ENCODE results near the gene TAAR9.
A peak's percentile ranks its signal among the peaks of the same experiment; 100 is the strongest.
"Not testable (repeated sequence)": the region's sequence is repeated elsewhere in the genome, so short reads cannot be mapped to it uniquely, and the experiment has no call there.

The TAAR9 gene

GRCh38 chr6:132515386-132515785 lies 22.7 kb upstream of the TAAR9 start:
- DNase-seq (ENCODE audit: low read depth in 2 of 2), result no peak

GRCh38 chr6:132520953-132521352 lies 17.1 kb upstream of the TAAR9 start:
- DNase-seq (ENCODE audit: low read depth in 2 of 2), result no peak

GRCh38 chr6:132524646-132525045 lies 13.4 kb upstream of the TAAR9 start:
- no peak for DNase-seq (ENCODE audit: low read depth in 2 of 2)

- no peak for DNase-seq (ENCODE audit: low read depth in 2 of 2)
These were observed 12.2 kb upstream of the TAAR9 start for GRCh38 chr6:132525866-132526265.

- DNase-seq (ENCODE audit: low read depth in 2 of 2), result no peak
These were observed 11.6 kb upstream of the TAAR9 start for GRCh38 chr6:132526461-132526860.

- no peak for DNase-seq (ENCODE audit: low read depth in 2 of 2)
These were observed 10.3 kb upstream of the TAAR9 start for GRCh38 chr6:132527791-132528190.

- peak in 1 of 2 donors; percentile 27 for DNase-seq (ENCODE audit: low read depth in 2 of 2)
These were observed 7.6 kb upstream of the TAAR9 start for GRCh38 chr6:132530293-132530974.

GRCh38 chr6:132534546-132534945 lies 3.5 kb upstream of the TAAR9 start:
- DNase-seq (ENCODE audit: low read depth in 2 of 2), result not testable (repeated sequence)

- no peak for DNase-seq (ENCODE audit: low read depth in 2 of 2)
These were observed 932 bp upstream of the TAAR9 start for GRCh38 chr6:132537145-132537544.

GRCh38 chr6:132544826-132545225 lies 6.7 kb downstream of the TAAR9 start:
- DNase-seq (ENCODE audit: low read depth in 2 of 2), result no peak

- DNase-seq (ENCODE audit: low read depth in 2 of 2), result no peak
These were observed 10.8 kb downstream of the TAAR9 start for GRCh38 chr6:132548746-132549463.

GRCh38 chr6:132551214-132551613 lies 13.1 kb downstream of the TAAR9 start:
- no peak for DNase-seq (ENCODE audit: low read depth in 2 of 2)

- DNase-seq (ENCODE audit: low read depth in 2 of 2), result no peak
These were observed 14.3 kb downstream of the TAAR9 start, which contains the start of gene TAAR8 for GRCh38 chr6:132552372-132552771. TAAR8 (plus strand) TSS chr6:132552672; CDS start chr6:132552693, 21 bp downstream.

- not testable (repeated sequence) for DNase-seq (ENCODE audit: low read depth in 2 of 2)
These were observed 22.0 kb downstream of the TAAR9 start for GRCh38 chr6:132560087-132560486.

GRCh38 chr6:132566404-132566803 lies 28.3 kb downstream of the TAAR9 start:
- DNase-seq (ENCODE audit: low read depth in 2 of 2), result no peak

- DNase-seq (ENCODE audit: low read depth in 2 of 2), result no peak
These were observed 29.5 kb downstream of the TAAR9 start for GRCh38 chr6:132567566-132567965.

GRCh38 chr6:132568611-132569010 lies 30.5 kb downstream of the TAAR9 start:
- DNase-seq (ENCODE audit: low read depth in 2 of 2), result no peak

- DNase-seq (ENCODE audit: low read depth in 2 of 2), result no peak
These were observed 31.1 kb downstream of the TAAR9 start for GRCh38 chr6:132569170-132569569.

GRCh38 chr6:132570221-132570777 lies 32.2 kb downstream of the TAAR9 start, which contains the start of gene TAAR6:
TAAR6 (plus strand) TSS chr6:132570322; CDS start chr6:132570322, 0 bp downstream.
- DNase-seq (ENCODE audit: low read depth in 2 of 2), result no peak

GRCh38 chr6:132571774-132572173 lies 33.7 kb downstream of the TAAR9 start:
- no peak for DNase-seq (ENCODE audit: low read depth in 2 of 2)

- DNase-seq (ENCODE audit: low read depth in 2 of 2), result no peak
These were observed 46.6 kb downstream of the TAAR9 start for GRCh38 chr6:132584698-132585097.

- DNase-seq (ENCODE audit: low read depth in 2 of 2), result no peak
These were observed 49.3 kb downstream of the TAAR9 start for GRCh38 chr6:132587424-132587823.

All from stimulated activated CD8-positive, alpha-beta memory T cell treated with anti-CD3 and anti-CD28 coated beads, Interleukin-15, amount 100 ng/mL, for 4 hours (primary cell).